GM19468 (cell line): ENCODE data around the gene NUDT15.

Source experiments
- ATAC-seq: cut with Tn5 transposase; IDR thresholded peaks from one replicate; pipeline ENCODE4 v1.9.1; 2021; ENCODE audit warnings: mild to moderate bottlenecking, moderate library complexity, moderate number of reproducible peaks; ENCODE audit not compliant: unreplicated experiment; ENCODE audit errors: extremely low read depth

Gene NUDT15

DNA sequence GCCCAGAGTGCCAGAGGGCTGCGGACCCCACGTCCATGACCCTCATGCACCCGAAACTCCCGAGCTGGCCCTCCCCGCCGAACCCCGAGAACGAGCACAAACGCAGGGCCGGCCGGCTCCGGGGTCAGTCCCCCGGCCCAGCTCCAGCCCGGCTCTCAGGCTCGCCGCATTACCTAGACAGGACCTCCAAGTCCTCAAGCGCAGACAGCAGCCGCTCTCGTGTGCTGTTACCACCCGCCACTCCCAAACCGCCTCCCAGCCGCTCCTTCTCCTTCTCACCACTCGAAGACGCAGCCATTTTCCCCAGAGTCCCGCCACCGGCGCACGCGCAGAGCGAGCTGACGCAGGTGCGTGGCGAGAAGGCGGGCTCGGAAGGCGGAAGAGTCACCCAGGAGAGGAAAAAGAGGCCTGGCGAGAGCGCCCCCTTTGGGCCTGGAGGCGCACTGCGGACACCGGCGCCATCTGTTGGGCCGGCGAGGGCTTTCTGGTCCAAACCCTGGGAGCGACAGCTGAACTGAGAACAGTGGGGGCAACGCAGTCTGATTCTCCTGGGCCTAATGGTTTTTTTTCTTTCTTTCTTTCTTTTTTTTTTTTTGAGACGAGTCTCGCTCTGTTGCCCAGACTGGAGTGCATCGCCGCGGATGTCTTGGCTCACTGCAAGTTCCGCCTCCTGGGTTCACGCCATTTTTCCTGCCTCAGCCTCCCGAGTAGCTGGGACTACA, 57.4 kb downstream of the NUDT15 start, which contains the start of gene MED4:
Gene MED4 (minus strand): TSS at position 324 of the 722 bp plus-strand sequence. CDS start 26 bp downstream, at position 298.
- ATAC-seq = peak; percentile 84

DNA sequence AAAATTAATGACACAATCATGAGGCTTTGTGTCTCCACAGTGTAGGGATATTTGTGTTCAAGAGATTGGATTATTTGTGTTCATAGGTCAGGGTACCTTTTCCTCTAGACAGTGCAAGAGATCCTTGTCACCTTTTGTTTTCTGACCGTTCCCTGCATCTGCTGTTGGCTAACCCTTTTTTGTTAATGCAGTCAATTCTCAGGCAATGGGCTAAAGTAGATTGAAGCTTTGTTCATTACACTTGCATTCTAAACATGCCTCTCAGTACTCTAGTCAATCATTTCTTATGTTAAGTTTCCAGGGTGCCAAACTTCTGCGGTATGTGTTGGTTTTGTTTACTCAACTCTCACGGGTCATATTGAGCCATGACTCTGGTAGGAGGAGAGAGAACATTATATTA, 59.1 kb downstream of the NUDT15 start:
- ATAC-seq = no peak
